ENCODE measurements around the gene CASP9. TPM values are rescaled to one million over a fixed set of nuclear protein-coding genes. Genes with fewer than 3 reads are reported as not detected.
"Not testable (repeated sequence)": the region's sequence is repeated elsewhere in the genome, so short reads cannot be mapped to it uniquely, and the experiment has no call there.

Gene CASP9
- polyA plus RNA-seq, 6 donors from 2014 or later: 4.8 to 17.7 (median 14.7) TPM

DNA sequence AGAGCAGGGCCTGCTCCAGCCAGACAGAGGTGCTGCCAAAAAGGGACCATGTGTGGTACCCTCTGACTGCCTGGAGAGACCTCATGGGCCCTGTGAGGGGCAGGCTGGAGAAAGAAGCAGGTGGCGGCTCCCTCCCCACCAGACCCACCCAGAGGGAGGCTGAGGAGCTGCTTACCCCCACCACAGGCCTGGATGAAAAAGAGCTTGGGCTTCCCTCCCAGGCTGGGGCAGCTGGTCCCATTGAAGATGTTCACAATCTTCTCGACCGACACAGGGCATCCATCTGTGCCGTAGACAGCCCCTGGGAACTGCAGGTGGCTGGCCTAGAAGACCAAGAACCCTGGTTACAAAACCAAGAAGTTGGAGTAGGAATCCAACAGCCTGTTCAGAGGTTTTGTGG, 19.6 kb downstream of the CASP9 start:
- Mint-ChIP-seq H3K9me3 (no peaks in the 10 kb centered on the region), H3K27me3 (no peaks in the 10 kb centered on the region), H3K36me3 (no peaks in the 10 kb centered on the region), H3K27ac (no peak overlapping the region), H3K4me3 (no peak overlapping the region), H3K4me1 (peaks cover 3 to 6% (median 5%) of the 10 kb centered on the region in 3 donors)
- no peak for ATAC-seq (ENCODE audit: low read depth in 2 of 2)
- DNase-seq: no peak

DNA sequence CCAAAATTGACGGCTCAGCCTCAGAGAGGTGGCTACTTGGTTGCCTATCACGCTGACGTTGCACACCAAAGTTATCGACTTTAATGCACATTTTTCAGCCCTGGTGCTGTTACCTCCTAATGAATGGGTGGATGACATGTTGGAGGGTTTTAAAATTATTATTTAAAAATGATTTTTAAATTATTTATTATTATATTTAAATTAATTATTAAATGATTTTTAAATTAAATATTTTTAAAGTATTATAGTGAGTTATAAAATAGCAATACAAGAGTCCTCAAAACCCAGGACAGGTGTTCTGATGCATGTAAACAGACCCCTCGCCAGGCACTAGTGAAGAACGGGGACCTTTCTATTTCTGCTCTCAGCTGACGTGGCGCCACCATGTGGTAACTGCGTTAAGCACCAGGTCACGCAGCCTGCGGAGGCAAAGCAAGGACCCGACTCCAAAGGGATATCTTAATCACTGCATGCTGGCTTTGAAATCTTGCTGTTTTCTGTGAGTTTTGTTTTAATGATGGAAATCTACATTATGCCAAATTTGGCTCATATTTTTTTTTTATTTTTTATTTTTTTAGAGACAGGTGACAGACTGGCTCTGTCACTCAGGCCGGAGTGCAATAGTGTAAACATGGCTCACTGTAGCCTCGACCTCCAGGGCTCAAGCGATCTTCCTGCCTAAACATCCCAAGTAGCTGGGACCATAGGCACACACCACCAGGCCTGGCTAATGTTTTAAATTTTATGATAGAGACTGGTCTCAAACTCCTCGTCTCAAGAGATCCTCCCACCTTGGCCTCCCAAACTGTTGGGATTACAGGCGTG, 22.6 kb downstream of the CASP9 start:
- no peak overlapping the region for H3K27ac Mint-ChIP-seq

DNA sequence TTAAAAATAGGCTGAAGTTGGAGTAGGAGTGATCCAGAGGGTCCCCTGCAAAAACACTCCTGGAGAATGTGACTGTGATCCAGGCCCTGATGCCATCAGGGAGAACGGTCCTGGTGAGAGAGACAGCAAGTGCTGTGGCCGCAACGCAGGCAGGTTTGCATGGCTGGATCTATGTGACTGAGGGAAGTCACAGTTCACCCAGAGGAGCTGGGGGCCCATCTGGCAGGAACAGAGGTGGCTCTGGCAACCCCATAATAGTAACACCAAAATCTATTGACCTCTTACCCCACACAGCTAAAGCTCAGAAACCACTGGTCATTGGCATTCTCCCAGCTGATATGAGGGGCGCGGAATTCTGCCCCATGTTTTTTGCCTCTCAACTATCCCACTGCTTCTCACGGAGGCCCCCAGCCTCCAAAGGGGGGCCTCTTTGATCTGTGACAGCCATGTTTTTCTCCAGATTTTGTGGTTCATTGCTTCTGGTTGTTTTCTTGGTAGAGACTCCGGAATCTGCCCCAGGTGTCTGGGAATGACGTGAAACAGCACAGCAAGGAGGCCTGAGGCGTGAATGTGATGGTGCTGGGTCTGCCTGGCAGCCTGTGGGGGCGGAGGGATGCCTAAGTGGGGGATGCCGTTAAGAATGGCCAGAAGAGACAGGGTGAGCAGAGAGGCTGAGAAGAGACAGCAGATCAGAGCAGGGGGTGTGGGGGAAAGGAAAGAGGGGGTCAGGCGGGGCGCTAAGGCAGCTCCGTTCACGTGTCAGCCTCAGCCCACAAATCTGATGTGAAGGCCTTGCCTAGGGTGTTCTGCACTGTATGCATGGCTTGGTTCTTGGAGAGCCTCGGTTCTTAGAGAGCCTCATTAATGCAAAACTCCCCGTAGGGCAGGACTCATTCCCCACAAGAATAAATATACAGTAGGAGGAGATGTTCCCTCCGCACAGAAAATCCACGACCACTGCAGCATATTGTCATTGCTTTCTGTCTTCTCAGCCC, 23.5 kb downstream of the CASP9 start:
- ATAC-seq (ENCODE audit: low read depth in 2 of 2): no peak
- no peak for DNase-seq
- no peaks in the 10 kb centered on the region for H3K4me1 Mint-ChIP-seq
- H3K27ac Mint-ChIP-seq: no peak overlapping the region
- peaks cover 6 to 8% of the 10 kb centered on the region in 2 donors for H3K36me3 Mint-ChIP-seq
- H3K27me3 Mint-ChIP-seq: no peaks in the 10 kb centered on the region
- no peak overlapping the region for H3K4me3 Mint-ChIP-seq
- H3K9me3 Mint-ChIP-seq: peaks cover 0 to 3% (median 0%) of the 10 kb centered on the region in 7 donors

More for the DNA sequence above, 22.6 kb downstream of the CASP9 start:
- H3K9me3 Mint-ChIP-seq: peaks cover 0 to 3% (median 0%) of the 10 kb centered on the region in 7 donors
- DNase-seq (no peak), ATAC-seq (ENCODE audit: low read depth in 2 of 2) (peak; percentile 66 to 75)
- H3K36me3 Mint-ChIP-seq: no peaks in the 10 kb centered on the region
- no peak overlapping the region for H3K4me3 Mint-ChIP-seq
- no peaks in the 10 kb centered on the region for H3K27me3 Mint-ChIP-seq
- H3K4me1 Mint-ChIP-seq: no peaks in the 10 kb centered on the region

DNA sequence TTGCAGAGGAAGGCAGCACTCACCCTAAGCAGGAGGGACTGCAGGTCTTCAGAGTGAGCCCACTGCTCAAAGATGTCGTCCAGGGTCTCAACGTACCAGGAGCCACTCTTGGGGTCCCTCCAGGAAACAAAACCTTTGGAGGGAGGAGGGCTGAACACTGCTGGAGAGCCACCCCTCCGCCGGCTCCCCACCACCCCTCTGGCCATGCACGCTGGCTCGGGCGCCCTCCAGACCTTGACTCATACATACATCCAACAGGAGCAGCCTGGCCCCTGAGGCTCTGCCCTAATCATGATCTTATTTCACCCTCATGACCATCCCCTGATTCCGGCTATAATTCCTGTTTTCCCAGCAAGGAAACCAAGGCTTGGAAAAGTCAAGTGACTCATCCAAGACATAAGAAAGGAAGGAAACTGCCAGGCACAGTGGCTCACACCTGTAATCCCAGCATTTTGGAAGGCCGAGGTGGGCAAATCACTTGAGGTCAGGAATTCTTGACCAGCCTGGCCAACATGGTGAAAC, 30.1 kb downstream of the CASP9 start:
- no peak for DNase-seq
- no peak for ATAC-seq (ENCODE audit: low read depth in 2 of 2)
- H3K4me3 Mint-ChIP-seq: no peak overlapping the region
- H3K27ac Mint-ChIP-seq: no peak overlapping the region
- no peaks in the 10 kb centered on the region for H3K4me1 Mint-ChIP-seq
- peaks cover 0 to 3% (median 0%) of the 10 kb centered on the region in 7 donors for H3K9me3 Mint-ChIP-seq
- H3K27me3 Mint-ChIP-seq: no peaks in the 10 kb centered on the region
- H3K36me3 Mint-ChIP-seq: peaks cover 11 to 20% of the 10 kb centered on the region in 2 donors

DNA sequence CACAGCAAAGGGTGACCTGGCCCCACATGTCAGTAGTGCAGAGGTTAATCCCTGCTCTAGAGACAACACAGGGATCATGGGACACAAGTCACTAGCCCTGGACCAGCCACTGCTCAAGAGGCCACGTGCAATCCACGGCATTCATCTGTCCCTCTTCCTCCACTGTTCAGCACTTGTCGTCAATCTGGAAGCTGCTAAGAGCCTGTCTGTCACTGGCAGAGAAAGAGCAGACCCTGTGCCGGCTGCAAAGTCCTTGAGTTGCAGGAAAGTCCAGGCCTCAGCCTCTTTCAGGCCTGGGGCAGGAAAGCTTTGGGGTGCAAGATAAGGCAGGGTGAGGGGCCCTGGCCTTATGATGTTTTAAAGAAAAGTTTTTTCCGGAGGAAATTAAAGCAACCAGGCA, 31.4 kb downstream of the CASP9 start:
- no peaks in the 10 kb centered on the region for H3K4me1 Mint-ChIP-seq
- ATAC-seq (ENCODE audit: low read depth in 2 of 2) (no peak), DNase-seq (no peak)
- peaks cover 0 to under 1% (median 0%) of the 10 kb centered on the region in 7 donors for H3K9me3 Mint-ChIP-seq
- no peaks in the 10 kb centered on the region for H3K27me3 Mint-ChIP-seq
- H3K4me3 Mint-ChIP-seq: no peak overlapping the region
- H3K36me3 Mint-ChIP-seq: peaks cover 15 to 26% of the 10 kb centered on the region in 2 donors
- H3K27ac Mint-ChIP-seq: no peak overlapping the region

DNA sequence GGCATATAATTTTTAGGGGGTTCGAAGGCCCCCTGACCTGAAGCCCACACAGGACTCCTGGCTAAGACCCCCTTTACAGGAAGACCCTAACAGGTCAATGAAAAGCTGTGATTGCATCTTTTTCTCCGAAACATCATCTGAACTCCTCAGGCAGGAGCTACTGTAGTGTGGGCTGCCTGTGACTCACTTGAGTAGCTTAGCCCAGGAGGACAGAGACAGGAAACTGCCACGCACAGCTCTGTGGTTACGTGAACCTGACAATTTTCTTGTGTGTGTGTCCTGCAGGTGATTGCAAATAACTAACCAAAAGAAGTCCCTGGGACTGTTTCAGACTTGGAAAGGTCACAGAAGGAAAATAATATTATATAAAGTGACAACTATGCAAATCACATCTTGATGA, 33.0 kb downstream of the CASP9 start:
- not testable (repeated sequence) for DNase-seq; H3K4me1 Mint-ChIP-seq; H3K27me3 Mint-ChIP-seq; H3K9me3 Mint-ChIP-seq; H3K4me3 Mint-ChIP-seq; ATAC-seq (ENCODE audit: low read depth in 2 of 2); H3K27ac Mint-ChIP-seq
- H3K36me3 Mint-ChIP-seq: peaks cover 25 to 35% of the 10 kb centered on the region in 2 donors

DNA sequence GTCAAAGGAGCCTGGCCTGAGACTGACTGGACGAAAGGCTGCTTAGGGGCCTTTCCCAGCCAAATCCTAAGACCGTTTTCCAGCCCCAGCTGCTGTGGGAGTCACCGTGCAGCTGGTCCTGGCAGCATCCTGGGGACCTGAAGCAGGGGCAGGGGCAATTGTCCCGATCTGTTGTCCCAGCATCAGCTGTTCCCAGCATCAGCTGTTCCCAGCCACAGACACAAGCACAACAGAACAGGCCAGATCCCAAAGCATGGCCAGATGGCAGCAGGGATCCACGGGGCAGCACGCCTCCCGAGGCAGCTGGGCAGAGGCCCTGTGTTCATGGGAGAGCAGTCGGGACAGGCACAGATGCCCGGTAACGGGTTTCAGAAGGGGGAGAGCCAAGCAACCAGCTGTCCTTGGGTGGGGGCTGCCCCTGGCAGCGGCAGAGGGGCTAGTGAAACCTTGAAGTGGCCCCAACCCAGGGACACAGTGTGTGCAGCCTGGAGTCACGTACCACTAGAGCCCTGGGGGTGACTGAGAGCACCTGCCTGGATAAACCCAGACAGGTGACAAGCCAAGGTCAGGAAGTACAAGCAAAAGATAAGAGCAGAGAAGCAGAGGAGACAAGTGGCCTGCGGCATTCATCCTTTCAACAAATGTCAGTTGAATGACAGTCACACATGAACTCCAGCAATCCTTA, 34.8 kb downstream of the CASP9 start:
- DNase-seq (no peak), ATAC-seq (ENCODE audit: low read depth in 2 of 2) (no peak)
- Mint-ChIP-seq H3K4me1 (no peaks in the 10 kb centered on the region), H3K27ac (peak overlapping the region in 1 of 6 donors; percentile 60), H3K27me3 (no peaks in the 10 kb centered on the region), H3K9me3 (no peaks in the 10 kb centered on the region), H3K4me3 (no peak overlapping the region), H3K36me3 (peaks cover 22 to 23% of the 10 kb centered on the region in 2 donors)

DNA sequence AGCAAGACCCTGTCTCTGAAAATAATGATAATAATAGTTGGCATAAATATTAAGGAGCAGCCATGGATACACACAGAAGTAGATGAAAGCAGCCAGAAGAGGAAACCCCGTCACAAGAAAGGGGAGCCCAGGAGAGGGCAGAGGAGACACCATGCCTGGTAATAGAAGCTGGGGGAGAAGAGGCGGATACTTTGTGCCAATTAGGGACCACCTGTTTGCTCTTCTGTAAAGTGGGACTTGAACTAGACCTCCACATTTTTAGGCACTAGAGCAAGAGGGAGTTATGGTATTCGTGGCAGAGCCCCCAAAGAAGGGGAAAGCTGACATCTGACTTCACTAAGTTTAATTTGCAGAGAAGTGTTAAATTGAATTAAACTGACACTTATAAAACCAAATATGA, 35.6 kb downstream of the CASP9 start:
- Mint-ChIP-seq H3K9me3 (no peaks in the 10 kb centered on the region), H3K4me1 (no peaks in the 10 kb centered on the region), H3K27me3 (no peaks in the 10 kb centered on the region), H3K4me3 (peak overlapping the region in 1 of 8 donors; percentile 73), H3K27ac (peak overlapping the region in 1 of 6 donors; percentile 17), H3K36me3 (peaks cover 22 to 23% of the 10 kb centered on the region in 2 donors)
- ATAC-seq (ENCODE audit: low read depth in 2 of 2) (no peak), DNase-seq (no peak)

DNA sequence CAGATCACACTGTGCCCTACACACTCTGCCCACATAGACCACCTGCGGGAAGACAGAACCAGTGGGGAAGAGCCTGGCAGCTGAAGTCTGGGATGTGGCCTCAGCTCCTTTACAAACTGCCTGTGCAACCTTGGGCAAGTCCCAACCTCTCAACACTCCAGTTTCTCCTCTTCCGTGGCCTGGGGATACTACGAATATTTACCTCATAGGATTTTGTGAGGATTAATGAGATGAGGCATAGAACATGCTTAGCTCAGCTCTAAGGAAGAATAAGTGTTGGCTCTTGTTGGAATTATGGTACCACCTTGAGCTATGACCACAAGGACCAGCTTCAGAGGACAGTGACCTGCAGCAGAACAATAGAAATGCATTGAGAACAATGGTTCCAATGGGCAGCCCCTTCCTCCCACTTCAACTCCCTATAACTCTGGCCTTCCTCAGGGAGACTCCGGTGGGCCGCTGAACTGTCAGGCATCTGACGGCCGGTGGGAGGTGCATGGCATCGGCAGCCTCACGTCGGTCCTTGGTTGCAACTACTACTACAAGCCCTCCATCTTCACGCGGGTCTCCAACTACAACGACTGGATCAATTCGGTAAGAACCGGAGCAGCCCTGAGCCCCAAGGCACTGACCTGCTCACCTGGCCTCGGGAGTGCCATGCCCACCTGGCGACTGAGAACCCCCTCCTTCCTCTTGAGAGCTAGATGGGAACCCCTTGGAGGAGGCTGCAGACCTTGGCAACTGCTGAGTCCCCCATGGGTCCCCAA, 37.0 kb downstream of the CASP9 start:
- Mint-ChIP-seq H3K36me3 (peaks cover 21% of the 10 kb centered on the region in 2 donors), H3K27ac (peak overlapping the region in 1 of 6 donors; percentile 32)
- H3K4me1 Mint-ChIP-seq; ATAC-seq (ENCODE audit: low read depth in 2 of 2); H3K27me3 Mint-ChIP-seq; DNase-seq; H3K9me3 Mint-ChIP-seq; H3K4me3 Mint-ChIP-seq: not testable (repeated sequence)

DNA sequence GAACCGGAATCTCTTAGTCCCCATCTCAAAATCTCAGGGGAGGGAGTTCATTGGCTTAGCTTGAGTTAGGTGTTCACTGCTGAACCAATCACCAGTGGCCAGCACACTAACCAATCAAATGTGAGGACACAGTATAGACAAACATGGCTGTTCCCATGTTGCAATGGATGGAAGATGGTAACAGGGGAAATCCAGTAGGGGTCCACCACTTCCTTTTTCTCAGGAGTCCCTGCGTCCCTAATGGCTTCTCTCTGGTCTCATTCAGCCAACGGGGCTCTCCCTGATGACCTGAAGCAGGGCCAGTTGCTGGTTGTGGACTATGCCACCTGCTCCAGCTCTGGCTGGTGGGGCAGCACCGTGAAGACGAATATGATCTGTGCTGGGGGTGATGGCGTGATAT, 38.4 kb downstream of the CASP9 start:
- Mint-ChIP-seq H3K4me3 (no peak overlapping the region), H3K9me3 (no peaks in the 10 kb centered on the region), H3K4me1 (no peaks in the 10 kb centered on the region), H3K36me3 (peaks cover 17 to 18% of the 10 kb centered on the region in 2 donors), H3K27ac (no peak overlapping the region), H3K27me3 (no peaks in the 10 kb centered on the region)
- ATAC-seq (ENCODE audit: low read depth in 2 of 2) (no peak), DNase-seq (no peak)

DNA sequence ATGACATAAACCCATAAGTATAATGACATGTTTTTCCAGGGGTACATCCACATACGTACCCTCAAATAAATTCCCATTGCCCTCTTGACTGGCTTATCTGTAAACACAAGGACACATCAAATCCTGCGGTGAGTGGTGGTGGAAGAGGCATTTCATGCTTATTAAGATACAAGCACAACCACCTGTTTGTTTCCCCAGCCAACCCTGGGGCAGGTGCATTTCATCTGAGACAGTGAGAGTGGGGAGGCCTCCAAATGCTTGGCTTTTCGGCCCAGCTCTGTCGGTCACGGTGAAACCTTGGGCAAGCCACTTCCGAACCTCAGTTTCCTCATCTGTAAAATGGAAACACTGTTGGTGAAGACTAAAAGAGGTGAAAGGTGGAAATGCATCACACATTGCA, 39.6 kb downstream of the CASP9 start:
- H3K27me3 Mint-ChIP-seq; H3K9me3 Mint-ChIP-seq; H3K4me1 Mint-ChIP-seq; H3K4me3 Mint-ChIP-seq; ATAC-seq (ENCODE audit: low read depth in 2 of 2); DNase-seq; H3K27ac Mint-ChIP-seq: not testable (repeated sequence)
- peaks cover 17 to 18% of the 10 kb centered on the region in 2 donors for H3K36me3 Mint-ChIP-seq

DNA sequence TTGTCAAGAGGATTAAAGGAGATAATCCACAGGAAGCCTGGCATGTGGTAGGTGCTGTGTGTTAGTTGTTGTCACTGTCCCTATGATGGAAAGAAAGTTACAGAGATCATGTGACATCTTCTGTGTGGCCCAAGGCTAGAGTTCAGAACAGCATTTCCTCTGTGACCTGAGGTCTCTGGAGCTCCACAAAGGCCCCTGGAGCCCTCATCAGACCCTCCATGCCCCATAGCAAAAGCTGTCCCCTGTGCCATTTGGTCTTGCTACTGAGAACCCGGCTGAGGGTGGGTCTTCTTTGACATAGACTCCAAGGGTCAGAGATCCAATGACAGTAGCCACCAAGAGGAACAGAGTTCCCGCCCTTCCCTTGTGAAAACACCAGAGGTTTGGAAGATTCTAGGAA, 40.0 kb downstream of the CASP9 start:
- Mint-ChIP-seq H3K27ac (no peak overlapping the region), H3K27me3 (no peaks in the 10 kb centered on the region), H3K36me3 (peaks cover 17 to 18% of the 10 kb centered on the region in 2 donors), H3K4me1 (no peaks in the 10 kb centered on the region), H3K4me3 (no peak overlapping the region), H3K9me3 (no peaks in the 10 kb centered on the region)
- DNase-seq (no peak), ATAC-seq (ENCODE audit: low read depth in 2 of 2) (no peak)

All from naive B cell (primary cell).